Heart left ventricle (tissue), 16 donors: ENCODE data around the gene SRPRB. TPM values are rescaled to one million over a fixed set of nuclear protein-coding genes. Genes with fewer than 3 reads are reported as not detected.

Source experiments
- ATAC-seq, 4 donors: fragments of 200-7000 bp; cut with Tn5 transposase; one replicate each; pipeline ENCODE4 v1.9.1; 2020 to 2022; ENCODE audit warnings: moderate library complexity in 4 of 4, mild to moderate bottlenecking in 3 of 4, moderate number of reproducible peaks in 1 of 4
- DNase-seq, 5 donors: peaks; one replicate each; pipeline ENCODE4 v3.0.0-alpha.2; 2020
- H3K27ac ChIP-seq, 12 donors: fragments of 200-600 bp; sonication (generic) in 4 of 12; one replicate each; pipeline versions ENCODE4 v1.5.0 to v1.8.0; 2016 to 2022; ENCODE audit warnings: mild to moderate bottlenecking in 2 of 12
- H3K27me3 ChIP-seq, 9 donors: fragments of 200-600 bp; sonication (generic) in 2 of 9; one replicate each; pipeline versions ENCODE4 v1.5.1 to v1.8.0; 2016 to 2022; ENCODE audit warnings: mild to moderate bottlenecking in 3 of 9
- H3K36me3 ChIP-seq, 9 donors: fragments of 200-600 bp; sonication (generic) in 2 of 9; one replicate each; pipeline versions ENCODE4 v1.5.0 to v1.8.0; 2018 to 2022; ENCODE audit warnings: mild to moderate bottlenecking in 2 of 9
- H3K4me1 ChIP-seq, 12 donors: fragments of 200-600 bp; sonication (generic) in 4 of 12; one replicate each; pipeline versions ENCODE4 v1.5.0 to v1.8.0; 2016 to 2022; ENCODE audit warnings: mild to moderate bottlenecking in 3 of 12
- H3K4me3 ChIP-seq, 12 donors: fragments of 200-600 bp; sonication (generic) in 4 of 12; one replicate each; pipeline versions ENCODE4 v1.5.0 to v1.8.0; 2017 to 2022; ENCODE audit warnings: mild to moderate bottlenecking in 9 of 12, moderate library complexity in 4 of 12
- H3K9me3 ChIP-seq, 12 donors: fragments of 200-600 bp; sonication (generic) in 4 of 12; one replicate each; pipeline versions ENCODE4 v1.5.0 to v1.8.0; 2016 to 2022; ENCODE audit warnings: mild to moderate bottlenecking in 1 of 12
- CTCF ChIP-seq, 12 donors: fragments of 200-600 bp; sonication (generic) in 4 of 12; IDR thresholded peaks; one replicate each; pipeline versions ENCODE4 v1.5.0 to v1.8.0; 2018 to 2022; ENCODE audit warnings: antibody characterized with exemption in 12 of 12, mild to moderate bottlenecking in 5 of 12
- POLR2A ChIP-seq, 2 donors: fragments of 450-650 bp; IDR thresholded peaks; one replicate each; pipeline ENCODE4 v1.6.1; 2017; ENCODE audit warnings: antibody characterized with exemption in 2 of 2, mild to moderate bottlenecking in 2 of 2, moderate library complexity in 2 of 2
- WGBS, 4 donors: extraction: QIAGEN DNeasy Blood & Tissue Kit in 2 of 4; methylation state at CpG; one replicate each; pipeline versions ENCODE4 v1.1.5 to v1.1.7; 2013 to 2018; 5-methylcytosine and 5-hydroxymethylcytosine counted together
- intact Hi-C, 10 donors: fragments of 100-400 bp; cut with DNase I; formaldehyde crosslinking; loops; one replicate each; pipeline versions ENCODE4 v1.11.1 to v1.14.2; 2022
- polyA plus RNA-seq, 2 donors: library from polyadenylated mRNA; stranded (reverse); fragments of 200-250 nt; gene quantifications; one replicate each; pipeline ENCODE4 v1.2.3, GENCODE V29; 2013
- total RNA-seq, 9 donors: library from RNA; depleted of rRNA in 2 of 9; stranded (reverse); fragments of >200 nt in 2 of 9; fragmentation: NEBNext Ultra II Directional in 3 of 9; extraction: Animal tissue kit (Norgen Biotek cat#: 25700) in 3 of 9; gene quantifications; one replicate each; pipeline versions ENCODE4 v1.1.0 to v1.2.4, GENCODE V29; 2016 to 2023
- donor health status: ischemic (EF 13 %, LVEDD 7.1; RV severe dilation, severe dysfunction).
- donor health status: healthy with polysubstance abuse.
- donor health status: DM: no; HTN: yes; CAD: no.
- donor health status: DM: no; HTN: no; CAD: no.
- donor health status: ischemic (EF 25% LVEDD 6.9; RV normal size, moderate dysfunction).
- donor health status: ischemic (EF 25% LVEDD 5.7; RV mildly dilated, moderate dysfunction).
- donor health status: healthy.
- donor health status: DM: yes; HTN: yes; CAD: no.
- donor health status: ischemic (EF 35%, LVEDD 5.7; RV mildly dilated, moderate dysfunction).
- donor health status: nonischemic (EF 11% LVEDD 7.7; RV severe dilation, severe dysfunction).
- donor health status: DM: yes; HTN: yes; CAD: no.
- donor health status: PGD.
- donor health status: ischemic (EF 29% LVEDD 5.4; RV normal size, mild dysfunction).
- donor health status: nonischemic (EF 23%, LVEDD 6.1; RV moderate dilation, normal function).

Gene SRPRB
- total and polyA plus RNA-seq, 11 donors: 13.3 to 55.0 (median 24.9) TPM

- no peak overlapping the region for H3K4me3 ChIP-seq
- ATAC-seq: no peak
- H3K27ac ChIP-seq: no peak overlapping the region
- WGBS, 4 donors: 55 to 61% (median 58%) methylated on average over 5 of the region's 5 CpGs
- intact Hi-C loops: loop anchor here in 1 of 10 donors (5.0 kb wide), 1 partner anchor 41 kb away; no protein-coding TSS in a partner anchor
- no peak for TF ChIP-seq POLR2A (IDR thresholded peaks at IDR 0.05)
- no peak for TF ChIP-seq CTCF (IDR thresholded peaks at IDR 0.05)
- no peaks in the 10 kb centered on the region for H3K9me3 ChIP-seq
- H3K4me1 ChIP-seq: peaks cover 0 to 33% (median 13%) of the 10 kb centered on the region in 12 donors
- H3K36me3 ChIP-seq: no peaks in the 10 kb centered on the region
- H3K27me3 ChIP-seq: no peaks in the 10 kb centered on the region
- no peak for DNase-seq
Measured at GRCh38 chr3:133851266-133851906, 45.8 kb downstream of the SRPRB start.

GRCh38 chr3:133851931-133852330 is 46.3 kb downstream of the SRPRB start:
- 90 to 94% (median 90%) methylated on average over 6 to 8 of the region's 8 CpGs for WGBS, 4 donors
- H3K9me3 ChIP-seq: no peaks in the 10 kb centered on the region
- H3K4me3 ChIP-seq: no peak overlapping the region
- intact Hi-C loops: loop anchor here in 1 of 10 donors (5.0 kb wide), 1 partner anchor 40 kb away; no protein-coding TSS in a partner anchor
- H3K36me3 ChIP-seq: no peaks in the 10 kb centered on the region
- H3K27ac ChIP-seq: no peak overlapping the region
- H3K4me1 ChIP-seq: peaks cover 0 to 38% (median 13%) of the 10 kb centered on the region in 12 donors
- TF ChIP-seq CTCF (IDR thresholded peaks at IDR 0.05) (no peak), POLR2A (IDR thresholded peaks at IDR 0.05) (no peak)
- DNase-seq (peak in 1 of 5 donors; percentile 26), ATAC-seq (no peak)
- H3K27me3 ChIP-seq: no peaks in the 10 kb centered on the region

GRCh38 chr3:133853063-133853924 is 47.7 kb downstream of the SRPRB start:
- Histone ChIP-seq H3K9me3 (no peaks in the 10 kb centered on the region), H3K4me3 (no peak overlapping the region), H3K4me1 (peaks cover 0 to 38% (median 13%) of the 10 kb centered on the region in 12 donors), H3K27me3 (no peaks in the 10 kb centered on the region), H3K36me3 (no peaks in the 10 kb centered on the region), H3K27ac (peak overlapping the region in 1 of 12 donors; percentile 37)
- ATAC-seq (peak; percentile 37 to 71 (median 64)), DNase-seq (peak in 3 of 5 donors; percentile 40 to 55 (median 48))
- WGBS, 4 donors: 66 to 77% (median 73%) methylated on average over 5 of the region's 5 CpGs
- intact Hi-C loops: loop anchor here in 1 of 10 donors (5.0 kb wide), 1 partner anchor 39 kb away; no protein-coding TSS in a partner anchor
- no peak for TF ChIP-seq CTCF (IDR thresholded peaks at IDR 0.05)
- no peak for TF ChIP-seq POLR2A (IDR thresholded peaks at IDR 0.05)

- Histone ChIP-seq H3K27me3 (no peaks in the 10 kb centered on the region), H3K4me3 (no peak overlapping the region), H3K27ac (peak overlapping the region in 2 of 12 donors; percentile 16 to 37), H3K36me3 (no peaks in the 10 kb centered on the region), H3K9me3 (no peaks in the 10 kb centered on the region), H3K4me1 (peaks cover 0 to 38% (median 13%) of the 10 kb centered on the region in 12 donors)
- no peak for TF ChIP-seq POLR2A (IDR thresholded peaks at IDR 0.05)
- ATAC-seq (no peak), DNase-seq (no peak)
- 80 to 94% (median 87%) methylated on average over 2 of the region's 2 CpGs for WGBS, 4 donors
- intact Hi-C loops: loop anchor here in 1 of 10 donors (5.0 kb wide), 1 partner anchor 38 kb away; no protein-coding TSS in a partner anchor
Measured at GRCh38 chr3:133853925-133854227, 48.3 kb downstream of the SRPRB start.
